DMS53 (cell line): ENCODE data around the gene PNPLA1.
A peak's percentile ranks its signal among the peaks of the same experiment; 100 is the strongest.

Experiments used
- DNase-seq: peaks from one replicate; lab custom pipeline; 2025; lab: John Stamatoyannopoulos, UW

Gene PNPLA1

DNA sequence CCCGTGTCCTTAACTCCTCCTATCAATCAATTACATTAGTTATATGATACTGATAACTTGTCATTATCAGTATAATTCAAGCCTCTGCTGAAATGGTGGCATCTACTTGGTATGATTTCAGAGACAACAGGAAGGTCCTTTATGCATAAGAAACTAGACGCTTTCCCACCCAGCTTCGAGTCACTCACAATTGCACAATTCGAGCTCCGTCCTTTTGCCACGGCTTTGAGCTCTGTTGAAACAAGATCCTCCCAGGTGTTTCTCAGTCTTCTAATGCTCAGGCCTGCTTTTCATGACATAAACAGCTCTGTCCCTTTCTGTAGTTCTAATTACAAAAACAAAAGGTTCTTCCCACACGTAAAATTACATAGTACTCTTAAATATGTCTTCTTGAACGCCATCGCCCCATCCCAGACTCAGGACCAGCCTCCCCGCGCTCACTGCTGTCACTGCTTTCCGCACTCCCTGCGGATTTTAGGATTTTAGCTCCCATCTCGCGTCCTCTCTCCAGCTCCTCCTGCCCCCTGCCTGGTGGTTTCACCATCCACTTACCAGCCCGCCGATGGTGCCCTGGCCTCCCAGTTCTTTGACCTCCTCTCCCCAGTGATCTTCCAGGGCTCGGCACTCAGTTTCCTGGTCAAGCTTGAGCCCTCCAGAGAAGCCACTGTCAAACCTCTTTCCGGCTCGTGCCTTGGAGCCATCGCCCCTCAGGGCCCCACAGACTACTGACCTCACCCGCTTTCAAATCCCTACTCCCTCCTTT, 23.2 kb upstream of the PNPLA1 start:
- no peak for DNase-seq

GRCh38 chr6:36247693-36248092, 22.2 kb upstream of the PNPLA1 start:
- no peak for DNase-seq

- DNase-seq = no peak
Observed at GRCh38 chr6:36248980-36249379, 20.9 kb upstream of the PNPLA1 start.

DNA sequence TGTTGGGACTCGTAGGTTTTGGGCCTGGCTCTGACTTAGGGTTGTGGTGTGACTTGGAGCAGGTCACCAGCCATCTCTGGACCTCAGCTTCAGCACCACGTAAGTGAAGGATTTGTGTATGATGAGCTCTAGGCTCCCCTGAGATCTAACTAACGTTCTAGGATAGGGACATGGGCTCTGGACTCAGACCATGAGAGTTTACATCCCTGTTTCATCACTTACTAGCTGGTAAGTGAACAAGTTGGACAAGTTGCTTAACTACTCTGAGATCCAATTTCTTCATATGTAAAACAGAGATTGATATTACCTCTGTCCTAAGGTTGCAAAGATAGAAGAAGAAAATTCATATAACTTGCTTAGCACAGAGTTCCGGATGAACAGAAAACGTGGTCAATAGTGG, 20.3 kb upstream of the PNPLA1 start:
- DNase-seq = no peak

DNA sequence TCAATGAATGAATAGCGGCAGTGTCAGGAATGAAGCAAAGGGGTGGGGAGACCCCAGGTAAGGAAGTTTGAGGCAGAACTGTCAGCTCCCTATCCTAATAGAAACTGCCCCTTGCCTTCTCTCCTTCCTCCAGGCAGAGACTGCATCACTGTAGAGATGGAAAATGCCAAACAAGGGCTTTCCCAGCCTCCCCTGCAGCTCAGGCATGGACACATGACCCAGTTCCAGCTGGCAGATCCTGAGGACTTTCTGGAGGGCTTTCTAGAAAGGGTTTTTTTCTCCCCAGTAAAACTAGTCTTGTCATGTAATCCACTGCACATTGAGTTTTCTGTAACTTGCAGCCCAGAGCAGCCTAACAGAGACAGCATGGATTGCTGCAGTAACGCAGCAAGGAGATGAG, 17.9 kb upstream of the PNPLA1 start:
- DNase-seq = no peak

DNA sequence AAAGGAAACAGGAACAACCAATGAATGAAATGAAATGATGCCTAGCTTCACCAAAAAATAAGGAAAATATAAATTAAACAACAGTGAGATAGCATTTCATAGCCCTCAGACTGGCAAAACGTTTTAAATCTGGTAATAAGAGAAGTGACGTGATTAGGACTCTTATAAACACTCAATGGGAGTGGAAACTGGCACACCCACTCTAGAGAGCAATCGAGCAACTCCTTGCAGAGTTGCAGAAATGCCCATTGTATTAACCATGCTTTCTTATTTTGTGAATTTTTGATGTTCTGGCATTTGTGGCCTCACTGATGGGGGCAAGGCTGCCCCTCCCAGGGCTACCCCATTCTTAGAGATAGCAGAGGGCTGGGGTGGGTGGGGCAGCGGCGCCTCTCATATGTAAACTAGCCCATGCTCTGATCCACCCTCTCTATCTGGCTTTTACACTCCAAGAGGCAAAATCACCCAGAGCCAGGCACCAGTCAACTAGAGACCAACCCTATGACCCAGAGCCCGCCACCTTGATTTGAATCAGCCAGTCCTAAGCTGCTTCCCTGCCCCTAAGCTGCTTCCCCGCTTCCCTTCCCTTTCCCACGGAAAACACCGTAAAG, 6.4 kb upstream of the PNPLA1 start:
- no peak for DNase-seq

- peak; percentile 5 for DNase-seq
Observed at GRCh38 chr6:36265744-36266143, 4.1 kb upstream of the PNPLA1 start.

DNA sequence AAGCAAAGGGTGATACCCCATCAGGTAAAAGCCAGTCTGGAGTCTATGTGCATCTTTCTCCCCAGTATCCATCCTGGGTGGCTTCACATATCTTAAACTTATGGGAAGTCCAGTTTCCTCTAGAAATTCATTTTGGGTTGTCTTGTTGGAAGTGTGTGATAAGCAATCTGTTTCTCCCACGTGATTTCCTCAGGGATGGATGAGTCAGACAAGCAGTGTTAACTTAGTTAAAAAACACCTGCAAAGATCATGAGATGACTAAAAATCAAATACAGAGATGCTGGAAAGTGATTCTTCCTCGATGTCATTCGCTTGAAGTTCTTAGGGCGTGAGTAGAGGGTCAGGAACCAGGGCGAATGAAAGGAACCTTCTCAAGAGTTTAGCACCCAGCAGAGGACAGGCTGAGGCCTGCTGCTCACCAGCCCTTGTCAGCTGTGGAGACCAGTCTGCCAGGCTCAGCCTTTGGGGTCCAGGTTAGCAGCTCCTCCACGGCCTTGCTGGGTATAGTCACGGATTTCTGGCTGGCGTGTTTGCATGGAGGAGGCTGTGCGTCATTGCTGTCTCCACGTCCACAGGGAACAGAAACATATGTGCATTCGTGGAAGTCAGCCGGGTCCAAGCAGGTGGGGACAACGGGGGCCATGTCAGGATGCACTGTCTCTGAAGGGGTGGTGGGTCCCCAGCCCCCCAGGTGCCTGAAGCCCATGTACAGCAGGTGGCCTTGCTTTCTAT, 2.8 kb upstream of the PNPLA1 start:
- DNase-seq = no peak

- DNase-seq = no peak
Observed at GRCh38 chr6:36267731-36268477, 2.0 kb upstream of the PNPLA1 start.

DNA sequence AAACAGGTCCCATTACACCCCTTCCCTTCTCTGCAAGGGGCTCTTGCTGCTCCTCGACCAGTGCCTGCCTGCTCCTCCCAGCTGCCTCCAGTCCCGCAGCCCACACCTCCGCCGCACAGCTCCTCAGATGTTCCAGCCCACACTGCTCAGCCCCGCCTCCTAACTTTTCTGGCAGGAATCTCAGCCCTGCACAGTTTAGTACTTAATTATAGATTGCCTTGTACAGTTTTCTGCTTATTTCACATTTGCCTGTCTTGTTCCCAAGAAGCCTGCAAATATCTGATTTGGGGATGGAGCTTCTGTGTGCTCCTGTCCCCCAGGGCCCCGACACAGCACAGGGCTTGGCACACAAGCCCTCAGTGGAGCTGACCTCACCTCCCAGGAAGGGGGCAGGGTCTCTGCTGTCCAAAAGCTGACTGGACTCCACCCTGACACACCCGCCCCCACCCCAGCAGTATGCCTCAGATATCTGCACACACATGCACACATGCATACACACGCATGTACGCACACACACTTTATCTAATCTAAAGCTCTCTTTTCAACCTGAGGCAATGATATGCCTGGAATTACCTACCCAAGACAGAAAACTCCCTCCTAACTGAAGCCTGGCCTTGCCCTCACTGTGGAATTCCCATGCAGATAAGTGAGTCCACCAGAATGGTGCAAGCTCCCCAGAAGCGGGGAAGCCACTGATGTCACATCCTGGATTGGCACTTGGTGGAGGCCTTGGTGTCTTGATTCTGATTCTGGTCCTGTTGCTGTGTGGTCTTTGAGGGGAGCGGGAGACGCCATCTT, 1.2 kb upstream of the PNPLA1 start:
- no peak for DNase-seq

- no peak for DNase-seq
Observed at GRCh38 chr6:36272234-36272633, 2.4 kb downstream of the PNPLA1 start.

- DNase-seq = no peak
Observed at GRCh38 chr6:36273067-36273466, 3.2 kb downstream of the PNPLA1 start.

DNA sequence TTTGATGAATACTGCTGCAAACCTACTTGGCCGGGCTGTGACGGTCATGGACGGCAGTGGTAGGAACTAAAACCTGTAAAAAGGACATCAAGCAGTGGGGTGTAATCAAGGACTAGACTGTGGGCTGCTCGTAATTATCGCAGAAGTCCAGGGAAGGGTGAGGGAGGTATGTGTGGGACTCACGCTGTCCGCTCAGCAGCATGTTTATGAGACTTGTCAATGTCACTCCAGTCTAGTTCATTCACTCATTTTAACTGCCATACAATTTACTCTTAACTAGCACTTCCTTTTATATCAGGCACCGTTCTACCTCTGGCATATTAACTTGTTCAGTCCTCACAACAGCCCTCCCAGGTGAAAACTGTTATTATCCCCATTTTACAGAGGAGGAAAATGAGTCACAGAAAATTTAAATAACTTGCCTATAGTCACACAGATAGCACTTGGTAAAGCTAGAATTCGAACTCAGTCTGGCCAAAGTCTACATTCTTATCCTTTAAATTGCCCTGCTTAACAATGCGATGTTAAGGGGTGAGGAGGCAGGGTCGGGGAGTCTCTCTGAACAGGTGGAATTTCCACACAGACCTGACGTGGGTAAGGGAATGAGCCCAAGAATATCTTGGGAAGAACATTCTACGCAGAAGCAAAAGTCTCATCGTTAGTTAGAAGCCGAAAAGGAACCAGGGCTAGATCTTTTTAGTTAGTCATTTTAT, 4.1 kb downstream of the PNPLA1 start:
- no peak for DNase-seq

DNA sequence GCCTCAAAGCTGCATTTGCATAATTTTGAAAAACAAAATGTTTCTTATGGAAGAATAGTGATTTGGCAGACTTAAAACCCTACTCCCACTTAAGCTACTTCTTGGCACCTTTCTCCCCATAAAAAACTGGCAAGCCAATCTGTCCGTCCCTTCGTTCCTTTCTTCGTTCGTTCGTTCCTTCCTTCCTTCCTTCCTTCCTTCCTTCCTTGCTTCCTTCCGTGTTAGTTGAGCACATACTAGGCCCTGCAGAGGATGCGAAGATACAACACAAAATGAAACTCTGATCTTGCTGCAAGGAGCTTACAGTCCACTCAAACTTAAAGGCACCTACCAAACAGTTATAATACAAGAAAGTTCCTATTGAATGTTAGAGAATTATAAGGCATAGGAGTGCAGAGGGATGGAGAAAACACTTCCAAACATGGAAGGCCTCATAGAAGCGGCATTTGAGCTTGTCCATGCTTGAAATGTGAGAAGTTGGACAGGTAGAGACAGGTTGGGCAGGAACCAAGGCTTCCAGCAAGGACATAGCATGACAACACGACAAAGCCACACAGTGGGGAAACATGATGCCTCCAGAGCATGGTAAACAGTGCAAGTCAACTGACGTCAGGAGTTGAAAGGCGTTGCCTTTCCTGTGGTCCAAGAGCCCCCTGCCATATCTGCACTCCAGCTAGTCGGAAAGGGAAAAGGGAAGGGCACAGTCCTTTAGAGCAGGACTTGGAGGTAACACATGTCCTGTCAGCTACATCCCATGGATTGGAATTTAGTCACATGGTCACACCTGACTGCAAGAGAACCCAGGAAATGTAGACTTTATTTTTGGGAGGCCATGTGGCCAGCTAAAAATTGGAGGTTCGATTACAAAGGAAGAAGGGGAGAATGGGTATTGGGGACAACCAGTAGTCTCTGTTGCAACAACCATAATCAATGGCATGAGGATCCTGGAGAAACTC, 7.0 kb downstream of the PNPLA1 start:
- DNase-seq = no peak

- DNase-seq = no peak
Observed at GRCh38 chr6:36277946-36278470, 8.1 kb downstream of the PNPLA1 start.

DNA sequence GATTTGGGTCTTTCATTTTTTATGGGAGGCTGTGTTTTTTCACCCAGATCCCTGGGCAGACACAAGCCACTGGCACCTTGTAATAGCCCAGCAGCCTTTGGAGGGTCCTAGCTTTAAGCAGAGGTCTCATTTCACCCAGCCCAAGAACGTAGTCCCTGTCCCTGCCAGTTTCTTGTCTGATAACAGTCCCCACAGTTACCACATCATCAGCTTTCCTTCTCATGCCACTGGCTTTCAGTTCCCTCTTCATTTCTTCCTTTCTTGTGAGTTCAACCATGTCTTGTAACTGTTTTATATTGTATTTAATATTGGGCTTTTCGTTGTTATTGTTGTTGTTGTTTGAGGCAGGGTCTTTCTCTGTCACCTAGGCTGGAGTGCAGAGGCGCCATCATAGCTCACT, 10.6 kb downstream of the PNPLA1 start:
- no peak for DNase-seq

- DNase-seq = no peak
Observed at GRCh38 chr6:36280983-36281382, 11.1 kb downstream of the PNPLA1 start.

GRCh38 chr6:36283608-36284007, 13.7 kb downstream of the PNPLA1 start:
- no peak for DNase-seq

- no peak for DNase-seq
Observed at GRCh38 chr6:36284359-36284758, 14.5 kb downstream of the PNPLA1 start.
